HepG2 (cell line): ENCODE results near the gene ARHGAP9.

Experiments
- CREM ChIP-seq, 2 experiments: sonication (generic) in 1 of 2; formaldehyde crosslinking in 1 of 2; IDR thresholded peaks; 2 replicates each; pipeline versions ENCODE4 v1.4.0 to v1.6.1; 2016 to 2020; ENCODE audit warnings: antibody characterized with exemption in 1 of 2, mild to moderate bottlenecking in 1 of 2, missing genetic modification reagents in 1 of 2
- MBNL3 ChIP-seq: fragments of 250-450 bp; sonication (Bioruptor Pico); conservative IDR thresholded peaks from 2 replicates; pipeline ENCODE4 v1.8.0; 2022; ENCODE audit warnings: mild to moderate bottlenecking, inconsistent platforms
- PRPF4 ChIP-seq: fragments of 200-400 bp; formaldehyde crosslinking; IDR thresholded peaks from 2 replicates; pipeline ENCODE4 v1.6.1; 2016; ENCODE audit warnings: low read length, low read depth; ENCODE audit not compliant: poor library complexity, severe bottlenecking
- PTBP1 ChIP-seq: fragments of 200-400 bp; formaldehyde crosslinking; IDR thresholded peaks from 2 replicates; pipeline ENCODE4 v1.6.1; 2018; ENCODE audit warnings: low read length, low read depth; ENCODE audit not compliant: poor library complexity, severe bottlenecking
- ZBTB1 ChIP-seq: sonication (generic); formaldehyde crosslinking; IDR thresholded peaks from 2 replicates; pipeline ENCODE4 v1.4.0; 2020; ENCODE audit warnings: missing genetic modification reagents, borderline replicate concordance
- TF ChIP-seq, protein P1 (sequence below): sonication (generic); formaldehyde crosslinking; IDR thresholded peaks from 2 replicates; pipeline ENCODE4 v1.5.0; 2020; ENCODE audit warnings: mild to moderate bottlenecking, missing genetic modification reagents, moderate library complexity

DNA sequence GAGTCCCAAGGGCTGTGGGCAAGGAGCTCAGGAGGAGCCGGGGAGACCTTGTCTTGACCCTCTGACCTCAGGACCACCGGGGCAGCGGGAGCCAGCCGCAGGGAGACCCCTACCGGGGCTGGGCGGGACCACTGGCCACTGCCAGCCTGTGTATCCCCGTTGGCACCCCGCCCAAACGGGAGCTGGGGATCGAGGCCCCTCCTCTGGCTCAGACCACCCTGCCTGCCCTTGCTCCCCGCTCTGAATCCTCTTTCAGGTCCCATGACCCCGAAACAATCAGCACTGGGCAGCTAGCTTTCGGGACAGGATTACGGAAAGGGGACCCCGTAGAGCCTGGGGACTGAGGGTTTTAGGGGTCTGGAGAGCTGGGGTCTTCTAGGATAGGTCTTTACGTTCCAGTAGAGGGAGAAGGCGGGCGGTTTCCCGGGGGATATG, 18.8 kb downstream of the ARHGAP9 start:
- no peak for TF ChIP-seq MBNL3 (CRISPR knock-in tag)
- TF ChIP-seq, protein P1, sequence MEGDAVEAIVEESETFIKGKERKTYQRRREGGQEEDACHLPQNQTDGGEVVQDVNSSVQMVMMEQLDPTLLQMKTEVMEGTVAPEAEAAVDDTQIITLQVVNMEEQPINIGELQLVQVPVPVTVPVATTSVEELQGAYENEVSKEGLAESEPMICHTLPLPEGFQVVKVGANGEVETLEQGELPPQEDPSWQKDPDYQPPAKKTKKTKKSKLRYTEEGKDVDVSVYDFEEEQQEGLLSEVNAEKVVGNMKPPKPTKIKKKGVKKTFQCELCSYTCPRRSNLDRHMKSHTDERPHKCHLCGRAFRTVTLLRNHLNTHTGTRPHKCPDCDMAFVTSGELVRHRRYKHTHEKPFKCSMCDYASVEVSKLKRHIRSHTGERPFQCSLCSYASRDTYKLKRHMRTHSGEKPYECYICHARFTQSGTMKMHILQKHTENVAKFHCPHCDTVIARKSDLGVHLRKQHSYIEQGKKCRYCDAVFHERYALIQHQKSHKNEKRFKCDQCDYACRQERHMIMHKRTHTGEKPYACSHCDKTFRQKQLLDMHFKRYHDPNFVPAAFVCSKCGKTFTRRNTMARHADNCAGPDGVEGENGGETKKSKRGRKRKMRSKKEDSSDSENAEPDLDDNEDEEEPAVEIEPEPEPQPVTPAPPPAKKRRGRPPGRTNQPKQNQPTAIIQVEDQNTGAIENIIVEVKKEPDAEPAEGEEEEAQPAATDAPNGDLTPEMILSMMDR, result no peak
- TF ChIP-seq CREM (IDR thresholded peaks at IDR 0.05), result no peak
- TF ChIP-seq CREM (CRISPR knock-in tag; IDR thresholded peaks at IDR 0.05), result no peak
- TF ChIP-seq PTBP1, result no peak
- no peak for TF ChIP-seq ZBTB1
- no peak for TF ChIP-seq PRPF4
